K562 (cell line): ENCODE data around the gene SLC5A11. TPM values are rescaled to one million over a fixed set of nuclear protein-coding genes. Genes with fewer than 3 reads are reported as not detected.
A peak's percentile ranks its signal among the peaks of the same experiment; 100 is the strongest.

Experiments
- ATAC-seq: fragments of 200-7000 bp; cut with Tn5 transposase; 3 replicates; pipeline ENCODE4 v1.9.1; 2020; ENCODE audit warnings: moderate library complexity
- BruUV-seq: library from RNA; stranded (reverse); fragments of 400-500 nt; replicated peaks from 2 replicates; lab custom pipeline; 2021; lab: Mats Ljungman, UMichigan
- CTCF ChIA-PET: fragments of 300-600 bp; formaldehyde crosslinking; extraction: SDS; loops from one replicate; lab custom pipeline; 2021; ENCODE audit warnings: low intra/inter-chr PET ratio; lab: Yijun Ruan, JAX
- POLR2A ChIA-PET: fragments of 300-600, 350-650 bp; sonication (Branson Sonifier 250); formaldehyde crosslinking; extraction: SDS; loops from one replicate; lab custom pipeline; 2021; ENCODE audit warnings: antibody characterized with exemption, inconsistent platforms; lab: Yijun Ruan, JAX
- DNase-seq, 4 experiments: peaks; one replicate each; pipeline versions ENCODE4 v3.0.0 to v3.0.0-alpha.2; 2011 to 2018; ENCODE audit warnings: low spot score in 3 of 4, mixed read lengths in 3 of 4; ENCODE audit errors: extremely low read depth in 1 of 4
- FAIRE-seq: peaks from 2 replicates; lab custom pipeline; 2011; peaks lifted over from hg19 to GRCh38; lab: Jason Lieb, UNC
- H2AFZ ChIP-seq: 2 replicates; pipeline ENCODE4 v1.6.0; 2011; ENCODE audit warnings: low read depth, low read length, control low read depth, inconsistent platforms
- H3K27ac ChIP-seq: fragments of 200-600 bp; 3 replicates; pipeline ENCODE4 v1.8.0; 2011; ENCODE audit warnings: low read depth, mild to moderate bottlenecking, control low read depth, inconsistent platforms, low read length, moderate library complexity, mixed read lengths; ENCODE audit errors: extremely low read depth
- H3K27me3 ChIP-seq, 2 experiments: fragments of 300-600 bp in 1 of 2; 2 replicates in 1 of 2; 3 replicates in 1 of 2; pipeline versions ENCODE4 v1.6.0 to v1.8.0; 2011; ENCODE audit warnings: inconsistent platforms in 2 of 2, low read length in 2 of 2, mild to moderate bottlenecking in 1 of 2, mixed read lengths in 1 of 2, moderate library complexity in 1 of 2; ENCODE audit not compliant: control insufficient read depth in 2 of 2, insufficient read depth in 2 of 2
- H3K36me3 ChIP-seq: fragments of 300-600 bp; 3 replicates; pipeline ENCODE4 v1.8.0; 2011; ENCODE audit warnings: mild to moderate bottlenecking, low read length, inconsistent platforms; ENCODE audit not compliant: control insufficient read depth, insufficient read depth
- H3K4me1 ChIP-seq, 2 experiments: fragments of 200-600 bp in 1 of 2; replicated peaks in 1 of 2; 2 replicates in 1 of 2; 3 replicates in 1 of 2; pipeline versions ENCODE4 v1.5.1 to v1.8.0; 2011; ENCODE audit warnings: inconsistent platforms in 2 of 2, low read length in 2 of 2, mild to moderate bottlenecking in 1 of 2, mixed read lengths in 1 of 2, moderate library complexity in 1 of 2; ENCODE audit not compliant: control insufficient read depth in 2 of 2, insufficient read depth in 2 of 2
- H3K4me2 ChIP-seq: 2 replicates; pipeline ENCODE4 v1.6.1; 2011; ENCODE audit warnings: low read length, control low read depth, inconsistent platforms, mixed read lengths; ENCODE audit not compliant: insufficient read depth
- H3K4me3 ChIP-seq: fragments of 200-600 bp; sonication (generic), shearing (Covaris generic); 2 replicates; pipeline ENCODE4 v1.5.1; 2016; ENCODE audit warnings: control low read depth, inconsistent platforms
- H3K79me2 ChIP-seq: fragments of 200-600 bp; 3 replicates; pipeline ENCODE4 v1.8.0; 2011; ENCODE audit warnings: low read length, inconsistent platforms; ENCODE audit not compliant: control insufficient read depth, insufficient read depth
- H3K9ac ChIP-seq, 2 experiments: 2 replicates each; pipeline versions ENCODE4 v1.6.0 to v1.6.1; 2011; ENCODE audit warnings: low read depth in 2 of 2, low read length in 2 of 2, control low read depth in 1 of 2, inconsistent platforms in 1 of 2, mild to moderate bottlenecking in 1 of 2, mixed read lengths in 1 of 2; ENCODE audit not compliant: insufficient read depth in 1 of 2
- H3K9me1 ChIP-seq: one replicate; pipeline ENCODE4 v1.6.0; 2011; ENCODE audit warnings: inconsistent platforms, mild to moderate bottlenecking, low read length, moderate library complexity; ENCODE audit not compliant: control insufficient read depth, insufficient read depth
- H3K9me3 ChIP-seq: replicated peaks from 2 replicates; pipeline ENCODE4 v1.5.1; 2011; ENCODE audit warnings: low read depth, low read length, inconsistent platforms; ENCODE audit not compliant: control insufficient read depth, insufficient read depth
- H4K20me1 ChIP-seq: replicated peaks from 2 replicates; pipeline ENCODE4 v1.6.1; 2011; ENCODE audit warnings: low read length, inconsistent platforms, mixed read lengths; ENCODE audit not compliant: control insufficient read depth, insufficient read depth
- ATF2 ChIP-seq: sonication (generic); formaldehyde crosslinking; IDR thresholded peaks from 2 replicates; pipeline ENCODE4 v1.8.1; 2022; ENCODE audit warnings: missing genetic modification reagents
- ELF1 ChIP-seq: fragments of 200-800 bp; sonication (Bioruptor generic); IDR thresholded peaks from 2 replicates; pipeline ENCODE4 v1.6.1; 2016; ENCODE audit warnings: missing genetic modification characterization, missing compliant biosample characterization
- GTF2E2 ChIP-seq: fragments of 200-800 bp; sonication (Bioruptor generic); IDR thresholded peaks from 2 replicates; pipeline ENCODE4 v1.6.1; 2016; ENCODE audit warnings: missing genetic modification characterization, missing compliant biosample characterization
- MED1 ChIP-seq: sonication (generic); formaldehyde crosslinking; IDR thresholded peaks from 2 replicates; pipeline ENCODE4 v1.8.1; 2023; ENCODE audit warnings: missing genetic modification reagents, borderline replicate concordance
- PKNOX1 ChIP-seq: fragments of 450-650 bp; IDR thresholded peaks from 2 replicates; pipeline ENCODE4 v1.6.1; 2016
- RERE ChIP-seq: sonication (generic); formaldehyde crosslinking; IDR thresholded peaks from 2 replicates; pipeline ENCODE4 v1.8.0; 2023; ENCODE audit warnings: missing genetic modification reagents, mild to moderate bottlenecking, borderline replicate concordance
- SAP30 ChIP-seq: fragments of 200-600 bp; sonication (generic); IDR thresholded peaks from 2 replicates; pipeline ENCODE4 v1.6.1; 2012; ENCODE audit warnings: borderline replicate concordance, low read depth, mild to moderate bottlenecking, moderate library complexity, low read length, control low read depth, inconsistent platforms; ENCODE audit not compliant: insufficient read depth, poor library complexity, severe bottlenecking
- YY1 ChIP-seq, 3 experiments: IDR thresholded peaks; 2 replicates each; pipeline ENCODE4 v1.6.1; 2011; ENCODE audit warnings: low read length in 2 of 3, mild to moderate bottlenecking in 2 of 3, moderate library complexity in 2 of 3, borderline replicate concordance in 1 of 3, control low read depth in 1 of 3, low read depth in 1 of 3; ENCODE audit not compliant: insufficient read depth in 3 of 3, insufficient replicate concordance in 2 of 3, control insufficient read depth in 1 of 3, insufficient read length in 1 of 3; ENCODE audit errors: extremely low read depth in 1 of 3
- ZBTB1 ChIP-seq: sonication (generic); formaldehyde crosslinking; IDR thresholded peaks from 2 replicates; pipeline ENCODE4 v1.8.1; 2023; ENCODE audit warnings: missing genetic modification reagents, low read depth, mild to moderate bottlenecking, borderline replicate concordance
- ZFP91 ChIP-seq: sonication (generic); formaldehyde crosslinking; IDR thresholded peaks from 2 replicates; pipeline ENCODE4 v1.8.0; 2022; ENCODE audit warnings: mild to moderate bottlenecking, missing genetic modification reagents
- ZNF282 ChIP-seq: sonication (generic); formaldehyde crosslinking; IDR thresholded peaks from 2 replicates; pipeline ENCODE4 v1.8.1; 2023; ENCODE audit warnings: missing genetic modification reagents
- WGBS: fragments of 100-300 bp; shearing (Covaris generic); methylation state at CpG from one replicate; pipeline ENCODE4 v1.1.6; 2016; ENCODE audit warnings: low coverage, mixed read lengths; ENCODE audit not compliant: insufficient coverage; ENCODE audit errors: missing lambda C conversion rate; 5-methylcytosine and 5-hydroxymethylcytosine counted together
- in situ Hi-C: fragments of 300-500 bp; cut with MboI; formaldehyde crosslinking; loops from 4 replicates; pipeline ENCODE4 v1.15.0; 2018; ENCODE audit warnings: inconsistent platforms, mixed read lengths
- intact Hi-C: fragments of 100-400 bp; cut with micrococcal nuclease; formaldehyde crosslinking; loops from 2 replicates; pipeline ENCODE4 v1.14.2; 2022
- polyA plus RNA-seq, 8 experiments: library from polyadenylated mRNA; depleted of rRNA in 4 of 8; stranded (reverse) in 5 of 8; unstranded in 3 of 8; fragments of >200 nt; fragmentation: Nextera tagmentation in 2 of 8; fragmentation: Illumina TruSeq in 1 of 8; extraction: Ambion mirVana in 2 of 8; extraction: Trizol in 1 of 8; gene quantifications; 2 replicates each; pipeline versions ENCODE4 v1.2.1 to v1.2.3, GENCODE V29; 2011 to 2014; ENCODE audit warnings: inconsistent platforms in 1 of 8, missing spikeins in 1 of 8
- total RNA-seq, 7 experiments: library from RNA; depleted of rRNA in 6 of 7; stranded (reverse); fragments of >200 nt in 6 of 7; fragmentation: Illumina TruSeq in 2 of 7; extraction: Trizol in 2 of 7; gene quantifications; 2 replicates each; pipeline versions ENCODE4 v1.2.1 to v1.2.3, GENCODE V29; 2011 to 2021; ENCODE audit warnings: low replicate concordance in 1 of 7

Gene SLC5A11
- total and polyA plus RNA-seq, 9 of the 15 experiments (the other 6 are each of a cell fraction or from before 2014, with no cell fraction given) = 0.04 to 0.25 (median 0.11) TPM; not detected in 3

- H3K4me2 ChIP-seq = no peak overlapping the region
- ChIA-PET POLR2A (interaction anchor here (0.6 to 1.0 kb wide), 4 partner anchors 11 to 360 kb away, joined by 3 to 4 read pairs (median 3); no protein-coding TSS in a partner anchor), CTCF (no interaction called here)
- no peaks in the 10 kb centered on the region for H3K27me3 ChIP-seq
- H3K27ac ChIP-seq = no peak overlapping the region
- no peaks in the 10 kb centered on the region for H4K20me1 ChIP-seq
- BruUV-seq = no TSS peak
- intact Hi-C loops (no loop called here), in situ Hi-C loops (no loop called here)
- H3K4me3 ChIP-seq = no peak overlapping the region
- no peak overlapping the region for H3K9ac ChIP-seq
- ATAC-seq (no peak), FAIRE-seq (no peak), DNase-seq (no peak)
- WGBS = 10% methylated on average over 8 of the region's 8 CpGs
- peaks cover 5% of the 10 kb centered on the region in 2 experiments; a peak in 4 of 5 replicates for H3K4me1 ChIP-seq
- H3K36me3 ChIP-seq = no peaks in the 10 kb centered on the region
- 0 out of 2 replicates have a peak overlapping the region, but pooled peaks have one; percentile 51 for H2AFZ ChIP-seq
- H3K9me3 ChIP-seq = no peaks in the 10 kb centered on the region
- H3K9me1 ChIP-seq = no peaks in the 10 kb centered on the region
- no peaks in the 10 kb centered on the region for H3K79me2 ChIP-seq
- TF ChIP-seq ZNF282 (CRISPR knock-in tag) (no peak), SAP30 (no peak), RERE (CRISPR knock-in tag) (no peak), ZFP91 (CRISPR knock-in tag) (no peak), PKNOX1 (peak; percentile 56; the same call in 1 of the 2 replicates), ELF1 (tag) (no peak), MED1 (CRISPR knock-in tag) (no peak), YY1 (IDR thresholded peaks at IDR 0.05; ENCODE audit: borderline replicate concordance in 1 of 3, control insufficient read depth in 1 of 3, extremely low read depth in 1 of 3, insufficient read depth in 3 of 3, insufficient read length in 1 of 3, insufficient replicate concordance in 2 of 3, low read depth in 1 of 3, low read length in 2 of 3) (no peak), GTF2E2 (no peak), ZBTB1 (no peak), ATF2 (no peak)
Measured at GRCh38 chr16:24851700-24852099, 5.9 kb downstream of the SLC5A11 start.
